HG02759 (cell line): ENCODE data around the gene SEC63.
"Not testable (repeated sequence)": the region's sequence is repeated elsewhere in the genome, so short reads cannot be mapped to it uniquely, and the experiment has no call there.

Experiments
- ATAC-seq: cut with Tn5 transposase; IDR thresholded peaks from one replicate; pipeline ENCODE4 v1.9.1; 2021; ENCODE audit warnings: mild to moderate bottlenecking, moderate library complexity; ENCODE audit not compliant: unreplicated experiment

The SEC63 gene

GRCh38 chr6:107957909-107958688 lies at the start of gene SEC63:
SEC63 (minus strand) TSS chr6:107958208; CDS start chr6:107958009, 199 bp downstream.
- peak; percentile 96 for ATAC-seq

GRCh38 chr6:108005961-108006360 lies 48.0 kb upstream of the SEC63 start:
- ATAC-seq = no peak

- no peak for ATAC-seq
These were observed 46.9 kb upstream of the SEC63 start for GRCh38 chr6:108004861-108005260.

GRCh38 chr6:108002365-108003221 lies 44.6 kb upstream of the SEC63 start:
- ATAC-seq = no peak

- no peak for ATAC-seq
These were observed 43.8 kb upstream of the SEC63 start for GRCh38 chr6:108001696-108002231.

- ATAC-seq = not testable (repeated sequence)
These were observed 42.3 kb upstream of the SEC63 start for GRCh38 chr6:108000259-108000658.

- ATAC-seq = no peak
These were observed 41.3 kb upstream of the SEC63 start for GRCh38 chr6:107999341-107999740.

GRCh38 chr6:107991772-107992550 lies 34.0 kb upstream of the SEC63 start:
- ATAC-seq = no peak

- ATAC-seq = no peak
These were observed 33.1 kb upstream of the SEC63 start for GRCh38 chr6:107991061-107991460.

GRCh38 chr6:107990587-107990986 lies 32.6 kb upstream of the SEC63 start:
- not testable (repeated sequence) for ATAC-seq

GRCh38 chr6:107989166-107990094 lies 31.4 kb upstream of the SEC63 start:
- no peak for ATAC-seq

- no peak for ATAC-seq
These were observed 30.6 kb upstream of the SEC63 start for GRCh38 chr6:107988570-107988969.

- no peak for ATAC-seq
These were observed 29.8 kb upstream of the SEC63 start for GRCh38 chr6:107987805-107988204.

- no peak for ATAC-seq
These were observed 27.7 kb upstream of the SEC63 start for GRCh38 chr6:107985701-107986100.

- no peak for ATAC-seq
These were observed 25.8 kb upstream of the SEC63 start for GRCh38 chr6:107983811-107984210.

- ATAC-seq = no peak
These were observed 24.5 kb upstream of the SEC63 start for GRCh38 chr6:107982486-107982885.

GRCh38 chr6:107981695-107982094 lies 23.7 kb upstream of the SEC63 start:
- ATAC-seq = no peak

GRCh38 chr6:107977283-107977682 lies 19.3 kb upstream of the SEC63 start:
- no peak for ATAC-seq

- ATAC-seq = no peak
These were observed 18.3 kb upstream of the SEC63 start for GRCh38 chr6:107976155-107976783.
